ENCODE results near the gene ZDHHC7.
A peak's percentile ranks its signal among the peaks of the same experiment; 100 is the strongest.
"Not testable (repeated sequence)": the region's sequence is repeated elsewhere in the genome, so short reads cannot be mapped to it uniquely, and the experiment has no call there.

ZDHHC7 gene, protein sequence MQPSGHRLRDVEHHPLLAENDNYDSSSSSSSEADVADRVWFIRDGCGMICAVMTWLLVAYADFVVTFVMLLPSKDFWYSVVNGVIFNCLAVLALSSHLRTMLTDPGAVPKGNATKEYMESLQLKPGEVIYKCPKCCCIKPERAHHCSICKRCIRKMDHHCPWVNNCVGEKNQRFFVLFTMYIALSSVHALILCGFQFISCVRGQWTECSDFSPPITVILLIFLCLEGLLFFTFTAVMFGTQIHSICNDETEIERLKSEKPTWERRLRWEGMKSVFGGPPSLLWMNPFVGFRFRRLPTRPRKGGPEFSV

DNA sequence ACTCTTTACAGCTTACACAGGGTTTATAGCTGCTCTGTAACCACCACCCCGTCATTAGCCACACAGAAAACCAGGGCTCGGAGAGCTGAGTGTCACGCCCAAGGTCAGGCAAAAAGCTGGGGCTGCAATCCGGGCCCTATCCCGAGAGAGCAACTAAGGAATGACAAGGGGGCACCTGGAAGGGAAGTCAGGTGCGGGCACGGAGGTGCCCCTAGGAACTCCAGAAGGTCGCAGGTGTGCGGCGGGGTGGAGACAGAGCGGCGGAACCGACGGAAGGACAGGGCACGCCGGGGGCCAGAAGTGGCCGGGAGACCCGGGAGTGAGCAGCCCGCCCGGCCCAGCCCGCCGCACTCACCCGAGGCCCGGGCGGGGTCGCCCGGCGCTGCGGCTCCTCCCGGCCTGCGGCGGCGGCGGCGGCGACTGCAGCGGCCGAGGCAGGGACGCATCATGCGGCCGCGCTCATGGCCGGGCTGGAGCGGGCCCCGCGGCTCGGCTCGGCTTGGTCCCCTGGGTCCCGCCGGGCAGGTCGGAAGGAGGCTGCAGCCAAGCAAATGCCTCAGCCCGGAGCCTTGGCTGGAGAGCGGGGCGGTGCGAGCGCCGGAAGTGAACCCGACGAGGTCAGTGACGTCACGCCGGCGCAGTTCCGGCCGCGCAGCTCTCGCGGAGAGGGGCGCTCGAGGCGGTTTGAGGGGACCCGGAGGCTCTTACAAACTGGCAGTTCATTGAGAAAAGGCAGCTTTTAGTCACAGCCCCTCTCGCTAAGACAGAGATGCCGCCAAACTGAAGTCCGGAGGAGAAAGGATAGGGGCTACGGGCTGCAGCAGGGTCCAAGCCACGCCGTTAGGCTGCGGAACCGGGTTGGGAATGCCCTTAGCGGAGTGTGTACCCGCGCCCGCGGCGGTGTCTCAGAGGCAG is at the start of gene ZDHHC7:
TSS of gene ZDHHC7 (minus strand) at position 605 of the 915 bp plus-strand sequence. CDS start 20,917 bp downstream, outside the sequence.
- peaks cover 59% of the 10 kb centered on the region for H3K4me1 Mint-ChIP-seq (ENCODE audit: low read depth)
- peaks cover 49% of the 10 kb centered on the region for H3K36me3 Mint-ChIP-seq (ENCODE audit: low read depth)
- intact Hi-C loops (cut with micrococcal nuclease), result no loop called here
- no peaks in the 10 kb centered on the region for H3K27me3 Mint-ChIP-seq
- H3K27ac Mint-ChIP-seq, result peak within 1 kb of the TSS; percentile 95
- H3K9me3 Mint-ChIP-seq, result no peaks in the 10 kb centered on the region
- peak within 1 kb of the TSS; percentile 95 for H3K4me3 Mint-ChIP-seq

DNA sequence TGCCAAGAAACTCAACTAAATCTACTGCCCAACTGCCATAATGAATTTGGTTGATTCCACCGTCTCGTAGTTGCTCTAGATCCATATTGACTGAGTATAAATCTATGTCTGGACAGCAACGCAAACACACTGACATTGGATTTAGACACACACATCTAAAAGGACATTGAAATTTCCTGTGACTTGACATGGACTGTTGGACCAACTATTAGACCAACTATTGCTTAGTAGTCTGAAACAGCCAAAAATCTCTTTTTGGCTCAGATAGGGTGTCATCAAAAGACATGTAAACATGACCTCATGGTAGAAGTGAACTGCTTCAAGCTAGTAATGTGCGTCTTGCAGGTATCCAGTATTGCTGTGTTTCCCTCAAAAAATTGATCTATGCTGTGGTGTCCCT is 47.6 kb upstream of the ZDHHC7 start:
- peaks cover 75% of the 10 kb centered on the region for H3K4me1 Mint-ChIP-seq (ENCODE audit: low read depth)
- no peaks in the 10 kb centered on the region for H3K27me3 Mint-ChIP-seq
- intact Hi-C loops (cut with micrococcal nuclease), result no loop called here
- H3K36me3 Mint-ChIP-seq (ENCODE audit: low read depth), result peaks cover 24% of the 10 kb centered on the region
- H3K27ac Mint-ChIP-seq, result no peak overlapping the region
- H3K9me3 Mint-ChIP-seq, result no peaks in the 10 kb centered on the region
- no peak overlapping the region for H3K4me3 Mint-ChIP-seq

GRCh38 chr16:85057948-85058347 is 46.6 kb upstream of the ZDHHC7 start:
- H3K9me3 Mint-ChIP-seq, result no peaks in the 10 kb centered on the region
- peaks cover 68% of the 10 kb centered on the region for H3K4me1 Mint-ChIP-seq (ENCODE audit: low read depth)
- H3K27ac Mint-ChIP-seq, result peak overlapping the region; percentile 10
- intact Hi-C loops (cut with micrococcal nuclease), result no loop called here
- peaks cover 24% of the 10 kb centered on the region for H3K36me3 Mint-ChIP-seq (ENCODE audit: low read depth)
- H3K4me3 Mint-ChIP-seq, result no peak overlapping the region
- H3K27me3 Mint-ChIP-seq, result no peaks in the 10 kb centered on the region

DNA sequence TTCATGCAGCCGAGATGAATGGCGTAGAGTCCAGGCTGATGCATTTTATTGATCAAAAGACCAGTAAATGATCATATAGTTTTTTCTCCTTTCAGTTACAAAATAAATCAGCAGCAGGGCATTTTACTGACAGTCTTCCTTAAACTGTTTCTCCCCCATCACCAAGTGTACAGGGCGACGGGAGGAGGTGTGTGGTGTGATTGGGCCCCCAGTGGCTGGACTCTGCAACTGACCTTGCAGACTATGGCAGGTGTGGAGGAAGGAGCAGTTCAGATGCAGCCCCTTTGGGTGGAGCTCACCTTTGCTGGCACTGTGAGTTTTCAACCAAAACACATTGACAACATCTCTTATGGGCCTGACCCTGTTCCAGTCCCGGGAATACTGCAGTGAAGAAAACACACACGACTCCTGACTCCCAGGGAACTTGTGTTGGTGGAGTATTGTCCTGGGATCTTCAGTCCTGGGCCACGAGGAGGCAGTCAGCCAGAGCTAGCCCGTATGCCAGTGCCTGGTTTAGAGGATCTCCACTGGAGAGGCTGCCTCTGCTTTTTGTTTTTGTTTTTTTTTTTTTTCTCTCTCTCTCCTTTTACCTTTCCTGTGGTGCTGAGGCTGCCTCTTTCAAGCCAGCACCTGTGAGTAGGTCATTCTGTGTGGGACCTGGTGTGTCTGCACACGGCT is 46.0 kb upstream of the ZDHHC7 start:
- Mint-ChIP-seq H3K27me3 (no peaks in the 10 kb centered on the region), H3K4me3 (no peak overlapping the region), H3K27ac (peak overlapping the region; percentile 10), H3K36me3 (ENCODE audit: low read depth) (peaks cover 24% of the 10 kb centered on the region), H3K9me3 (no peaks in the 10 kb centered on the region), H3K4me1 (ENCODE audit: low read depth) (peaks cover 63% of the 10 kb centered on the region)
- intact Hi-C loops (cut with micrococcal nuclease), result no loop called here

DNA sequence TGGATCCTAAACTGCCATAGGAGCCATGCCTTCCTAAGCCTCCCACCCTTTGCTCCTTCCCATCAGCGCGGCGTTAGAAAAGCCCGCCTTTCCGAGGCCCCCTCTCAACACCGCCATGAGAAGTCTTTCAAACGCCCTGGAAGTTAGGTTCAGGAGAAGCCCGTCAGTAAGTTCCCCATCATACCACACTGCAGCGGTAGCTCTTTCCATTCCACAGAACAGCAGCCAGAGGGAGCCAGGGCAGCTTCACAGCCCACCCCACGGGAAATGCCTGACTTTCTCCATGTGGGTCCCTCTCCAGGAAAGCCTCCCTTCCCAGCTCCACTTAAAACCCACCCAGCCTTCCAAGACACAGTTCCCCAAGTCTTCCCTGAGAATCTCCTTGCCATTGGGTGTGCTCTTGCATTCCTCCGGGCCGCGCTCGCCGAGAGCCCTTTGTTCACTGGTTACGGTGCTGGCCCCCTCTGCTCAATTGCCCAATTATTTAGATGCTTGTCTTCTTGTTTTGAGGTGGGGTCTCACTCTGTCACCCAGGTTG is 44.9 kb upstream of the ZDHHC7 start:
- Mint-ChIP-seq H3K27ac (peak overlapping the region; percentile 91), H3K4me3 (peak overlapping the region; percentile 61), H3K9me3 (no peaks in the 10 kb centered on the region), H3K36me3 (ENCODE audit: low read depth) (peaks cover 24% of the 10 kb centered on the region), H3K27me3 (no peaks in the 10 kb centered on the region), H3K4me1 (ENCODE audit: low read depth) (peaks cover 63% of the 10 kb centered on the region)
- intact Hi-C loops (cut with micrococcal nuclease), result no loop called here

DNA sequence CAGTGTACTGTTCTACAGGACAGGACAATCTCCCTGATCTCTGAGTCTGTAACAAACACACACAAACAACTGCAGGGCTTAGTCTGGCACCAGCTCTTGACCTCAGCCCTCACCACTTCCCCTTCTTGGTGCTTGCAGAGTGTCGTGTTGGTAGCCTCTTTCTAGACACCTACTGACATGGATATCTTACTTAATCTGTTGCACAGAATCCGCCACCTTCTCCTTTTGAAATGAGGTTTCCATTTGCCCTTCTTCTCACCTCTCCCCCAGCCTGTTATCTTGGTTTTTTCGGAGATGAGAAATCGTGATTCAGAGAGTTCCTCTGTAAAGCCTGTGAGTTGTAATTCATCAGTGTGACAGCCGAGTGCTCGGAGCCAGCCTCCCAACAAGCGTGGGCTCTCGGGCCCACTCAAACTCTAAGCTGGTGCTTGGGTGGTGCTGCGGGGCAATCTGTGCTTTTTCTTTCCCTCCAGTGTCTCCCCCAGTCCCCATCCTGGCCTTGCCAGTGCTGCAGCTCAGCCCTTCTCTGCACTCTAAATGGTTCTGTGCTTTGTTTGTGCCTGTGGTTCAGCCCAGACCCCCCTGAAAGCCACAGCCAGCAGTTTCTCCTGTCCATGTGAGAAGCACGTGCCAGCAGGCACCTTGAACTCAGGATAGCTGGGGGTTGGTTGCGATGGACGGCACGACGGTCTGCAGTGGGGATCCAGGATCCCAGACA is 44.3 kb upstream of the ZDHHC7 start:
- Mint-ChIP-seq H3K4me1 (ENCODE audit: low read depth) (peaks cover 66% of the 10 kb centered on the region), H3K27ac (peak overlapping the region; percentile 91)

GRCh38 chr16:85054948-85055492 is 43.7 kb upstream of the ZDHHC7 start:
- intact Hi-C loops (cut with micrococcal nuclease), result no loop called here
- Mint-ChIP-seq H3K36me3 (ENCODE audit: low read depth) (peaks cover 24% of the 10 kb centered on the region), H3K27ac (peak overlapping the region; percentile 91), H3K4me1 (ENCODE audit: low read depth) (peaks cover 68% of the 10 kb centered on the region), H3K9me3 (no peaks in the 10 kb centered on the region), H3K4me3 (peak overlapping the region; percentile 61), H3K27me3 (no peaks in the 10 kb centered on the region)

More for the DNA sequence above, 44.3 kb upstream of the ZDHHC7 start:
- Mint-ChIP-seq H3K36me3 (ENCODE audit: low read depth) (peaks cover 24% of the 10 kb centered on the region), H3K4me3 (peak overlapping the region; percentile 61), H3K9me3 (no peaks in the 10 kb centered on the region), H3K27me3 (no peaks in the 10 kb centered on the region)
- intact Hi-C loops (cut with micrococcal nuclease), result no loop called here

- intact Hi-C loops (cut with micrococcal nuclease); H3K4me3 Mint-ChIP-seq; H3K27me3 Mint-ChIP-seq; H3K9me3 Mint-ChIP-seq: not testable (repeated sequence)
- Mint-ChIP-seq H3K27ac (peak overlapping the region; percentile 91), H3K36me3 (ENCODE audit: low read depth) (peaks cover 24% of the 10 kb centered on the region), H3K4me1 (ENCODE audit: low read depth) (peaks cover 68% of the 10 kb centered on the region)
Measured at GRCh38 chr16:85054321-85054720, 43.0 kb upstream of the ZDHHC7 start.

- Mint-ChIP-seq H3K36me3 (ENCODE audit: low read depth) (peaks cover 6% of the 10 kb centered on the region), H3K27me3 (no peaks in the 10 kb centered on the region), H3K4me3 (no peak overlapping the region), H3K9me3 (no peaks in the 10 kb centered on the region), H3K27ac (no peak overlapping the region), H3K4me1 (ENCODE audit: low read depth) (peaks cover 80% of the 10 kb centered on the region)
- intact Hi-C loops (cut with micrococcal nuclease), result no loop called here
Measured at GRCh38 chr16:85052536-85052935, 41.2 kb upstream of the ZDHHC7 start.

DNA sequence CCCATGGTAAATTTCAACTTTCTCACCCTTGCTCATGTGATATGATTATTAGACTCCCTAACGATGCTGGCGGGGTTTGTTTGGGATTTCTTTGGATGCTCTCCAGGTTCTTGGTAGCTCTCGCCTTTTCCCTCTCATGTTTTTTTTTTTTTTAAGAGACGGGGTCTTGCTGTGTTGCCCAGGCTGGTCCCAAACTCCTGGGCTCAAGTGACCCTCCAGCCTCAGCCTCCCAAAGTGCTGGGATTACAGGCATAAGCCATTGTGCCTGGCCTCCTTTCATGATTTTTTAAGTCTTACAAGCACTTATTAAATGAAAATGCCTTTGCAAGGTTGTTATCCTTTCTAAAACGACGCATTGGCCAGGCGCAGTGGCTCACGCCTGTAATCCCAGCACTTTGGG is 40.3 kb upstream of the ZDHHC7 start:
- H3K4me3 Mint-ChIP-seq, result no peak overlapping the region
- no peaks in the 10 kb centered on the region for H3K27me3 Mint-ChIP-seq
- no peaks in the 10 kb centered on the region for H3K36me3 Mint-ChIP-seq (ENCODE audit: low read depth)
- peaks cover 80% of the 10 kb centered on the region for H3K4me1 Mint-ChIP-seq (ENCODE audit: low read depth)
- intact Hi-C loops (cut with micrococcal nuclease), result no loop called here
- H3K9me3 Mint-ChIP-seq, result no peaks in the 10 kb centered on the region
- no peak overlapping the region for H3K27ac Mint-ChIP-seq

DNA sequence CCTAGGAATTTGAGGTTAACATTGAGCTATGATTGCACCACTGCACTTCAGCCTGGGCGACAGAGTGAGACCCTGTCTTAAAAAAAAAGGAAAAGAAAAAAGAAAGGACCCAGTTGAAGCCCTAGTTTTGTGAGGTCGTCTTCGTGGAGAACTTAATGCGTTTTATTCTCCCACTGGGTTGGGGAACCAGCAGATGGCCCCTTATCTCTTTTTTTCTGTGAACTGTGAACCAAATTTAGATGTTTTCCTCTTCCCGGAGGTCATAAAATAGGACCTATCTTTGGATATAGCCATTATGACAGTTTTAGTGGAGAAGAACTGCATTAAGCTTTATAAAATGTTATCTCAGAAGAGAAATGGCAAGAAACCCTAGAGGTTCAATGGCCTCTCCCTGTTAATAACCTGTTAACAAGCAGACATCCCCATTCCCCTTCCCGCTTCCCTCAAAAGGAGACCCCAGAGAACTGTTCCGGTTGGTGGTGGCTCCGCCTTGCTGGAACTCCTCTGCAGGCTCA is 39.8 kb upstream of the ZDHHC7 start:
- Mint-ChIP-seq H3K36me3 (ENCODE audit: low read depth) (no peaks in the 10 kb centered on the region), H3K27ac (no peak overlapping the region), H3K9me3 (no peaks in the 10 kb centered on the region), H3K27me3 (no peaks in the 10 kb centered on the region), H3K4me1 (ENCODE audit: low read depth) (peaks cover 80% of the 10 kb centered on the region), H3K4me3 (no peak overlapping the region)
- intact Hi-C loops (cut with micrococcal nuclease), result no loop called here

GRCh38 chr16:85049706-85050305 is 38.5 kb upstream of the ZDHHC7 start:
- no peaks in the 10 kb centered on the region for H3K9me3 Mint-ChIP-seq
- peaks cover 72% of the 10 kb centered on the region for H3K4me1 Mint-ChIP-seq (ENCODE audit: low read depth)
- H3K4me3 Mint-ChIP-seq, result no peak overlapping the region
- peak overlapping the region; percentile 18 for H3K27ac Mint-ChIP-seq
- no peaks in the 10 kb centered on the region for H3K27me3 Mint-ChIP-seq
- H3K36me3 Mint-ChIP-seq (ENCODE audit: low read depth), result no peaks in the 10 kb centered on the region
- intact Hi-C loops (cut with micrococcal nuclease), result loop anchor here (5.0 kb wide), 1 partner anchor 37 kb away; no protein-coding TSS in a partner anchor
